AG10803 (cell line): Measurements from ENCODE around the gene ZC3H8.
A peak's percentile ranks its signal among the peaks of the same experiment; 100 is the strongest.

Experiments
- DNase-seq: peaks from one replicate; pipeline ENCODE4 v3.0.0; 2010; ENCODE audit warnings: low read depth
- H3K4me3 ChIP-seq: 2 replicates; pipeline ENCODE4 v1.5.1; 2011; ENCODE audit warnings: mild to moderate bottlenecking, low read length, control low read depth
- CTCF ChIP-seq: conservative IDR thresholded peaks from 2 replicates; pipeline ENCODE4 v1.5.1; 2011; ENCODE audit warnings: mild to moderate bottlenecking, low read length, control low read depth, inconsistent platforms

ZC3H8 gene

GRCh38 chr2:112243233-112243632, 11.6 kb downstream of the ZC3H8 start:
- no peak for TF ChIP-seq CTCF
- no peak for DNase-seq
- H3K4me3 ChIP-seq = no peak overlapping the region

- no peak overlapping the region for H3K4me3 ChIP-seq
- no peak for TF ChIP-seq CTCF
- DNase-seq = no peak
These were observed 12.5 kb downstream of the ZC3H8 start for GRCh38 chr2:112242384-112242783.

DNA sequence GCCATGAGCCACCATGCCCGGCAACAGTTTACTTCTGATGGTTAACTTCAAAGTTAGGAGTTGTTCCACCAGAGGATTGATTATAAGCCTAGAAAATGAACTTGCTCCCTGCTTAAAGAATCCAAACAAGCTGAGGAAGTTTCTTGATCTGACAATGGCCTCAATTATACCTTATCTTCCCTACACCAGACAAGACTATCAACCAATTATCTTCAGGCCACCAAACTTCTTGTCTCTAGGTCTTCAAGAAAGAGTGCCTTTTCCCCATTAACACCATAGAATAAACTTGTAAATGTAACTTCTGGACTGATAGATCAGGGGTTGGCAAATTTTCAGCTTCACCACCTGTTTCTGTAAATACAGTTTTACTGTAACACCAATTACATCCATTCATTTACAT, 15.0 kb downstream of the ZC3H8 start:
- H3K4me3 ChIP-seq = no peak overlapping the region
- DNase-seq = no peak
- no peak for TF ChIP-seq CTCF

- TF ChIP-seq CTCF = no peak
- H3K4me3 ChIP-seq = no peak overlapping the region
- no peak for DNase-seq
These were observed 24.5 kb downstream of the ZC3H8 start for GRCh38 chr2:112230371-112230770.

DNA sequence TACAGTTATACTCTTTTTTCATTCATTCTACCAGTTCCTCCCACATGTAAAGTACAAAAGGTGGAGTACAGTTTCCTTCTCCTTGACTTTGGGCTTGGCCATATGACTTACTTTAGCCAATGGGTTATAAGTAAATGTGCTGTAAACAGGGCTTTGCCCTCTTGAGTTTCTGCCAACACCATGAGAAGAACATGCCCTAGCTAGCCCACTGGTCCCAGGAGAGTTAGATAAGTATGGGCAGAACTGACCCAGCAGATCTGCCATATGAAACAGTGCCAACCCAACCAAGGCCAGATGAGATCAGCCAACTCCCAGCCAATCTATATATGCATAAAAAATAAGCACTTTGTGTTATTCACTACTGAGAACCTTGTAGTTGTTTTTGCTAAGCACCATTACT, 25.5 kb downstream of the ZC3H8 start:
- peak; percentile 50 for DNase-seq
- H3K4me3 ChIP-seq = no peak overlapping the region
- no peak for TF ChIP-seq CTCF

DNA sequence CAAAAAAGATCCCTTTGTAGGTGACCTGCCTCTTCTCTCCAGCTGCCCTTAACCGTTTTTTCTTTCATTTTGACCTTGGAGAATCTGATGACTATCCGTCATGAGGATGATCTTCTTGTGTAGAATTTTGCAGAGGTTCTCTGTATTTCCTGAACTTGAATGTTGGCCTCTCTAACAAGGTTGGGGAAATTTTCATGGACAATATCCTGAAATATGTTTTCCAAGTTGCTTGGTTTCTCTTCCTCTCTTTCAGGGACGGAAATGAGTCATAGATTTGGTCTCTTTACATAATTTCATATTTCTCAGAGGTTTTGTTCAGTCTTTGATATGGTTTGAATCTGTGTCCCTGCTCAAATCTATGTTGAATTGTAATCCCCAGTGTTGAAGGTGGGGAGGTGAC, 34.0 kb downstream of the ZC3H8 start:
- TF ChIP-seq CTCF = no peak
- no peak for DNase-seq
- no peak overlapping the region for H3K4me3 ChIP-seq

- no peak overlapping the region for H3K4me3 ChIP-seq
- DNase-seq = no peak
- no peak for TF ChIP-seq CTCF
These were observed 34.7 kb downstream of the ZC3H8 start for GRCh38 chr2:112220186-112220585.
